Body of pancreas (tissue), 4 donors: ENCODE data around the gene TTC7B. TPM values are rescaled to one million over a fixed set of nuclear protein-coding genes. Genes with fewer than 3 reads are reported as not detected.

Experiments used
- ATAC-seq: fragments of 150-250 bp; one replicate; pipeline ENCODE4 v1.9.1; 2016
- DNase-seq, 4 donors: peaks; one replicate each; pipeline ENCODE4 v3.0.0-alpha.2; 2019
- H3K27ac ChIP-seq, 4 donors: fragments of 200-600 bp; sonication (generic); 1 replicate in 3 of 4; 2 replicates in 1 of 4; pipeline versions ENCODE4 v1.5.1 to v1.6.1; 2016 to 2019; ENCODE audit warnings: mild to moderate bottlenecking in 1 of 4, mixed read lengths in 1 of 4, moderate library complexity in 1 of 4
- H3K27me3 ChIP-seq, 2 donors: fragments of 200-600 bp; sonication (generic); one replicate each; pipeline ENCODE4 v1.6.0; 2016; ENCODE audit warnings: mild to moderate bottlenecking in 1 of 2
- H3K36me3 ChIP-seq, 2 donors: fragments of 200-600 bp; sonication (generic); replicated peaks in 1 of 2; 2 replicates each; pipeline ENCODE4 v1.5.1; 2016; ENCODE audit warnings: low read depth in 2 of 2; ENCODE audit not compliant: insufficient read depth in 1 of 2
- H3K4me1 ChIP-seq: fragments of 200-600 bp; sonication (generic); one replicate; pipeline ENCODE4 v1.6.0; 2016
- H3K4me3 ChIP-seq, 2 donors: fragments of 200-600 bp; sonication (generic); 1 replicate in 1 of 2; 2 replicates in 1 of 2; pipeline ENCODE4 v1.5.1; 2016 to 2019
- H3K9me3 ChIP-seq, 3 donors: fragments of 200-600 bp; sonication (generic); 1 replicate in 2 of 3; 2 replicates in 1 of 3; pipeline ENCODE4 v1.5.1; 2016
- POLR2A ChIP-seq, 3 donors: fragments of 450-650 bp; IDR thresholded peaks; one replicate each; pipeline ENCODE4 v1.6.1; 2016; ENCODE audit warnings: antibody characterized with exemption in 3 of 3, mild to moderate bottlenecking in 2 of 3
- WGBS, 2 donors: methylation state at CpG; one replicate each; pipeline ENCODE4 v1.1.5; 2017; 5-methylcytosine and 5-hydroxymethylcytosine counted together
- intact Hi-C: fragments of 100-400 bp; cut with DNase I; formaldehyde crosslinking; loops from one replicate; pipeline ENCODE4 v1.15.1; 2023
- total RNA-seq, 2 donors: library from RNA; depleted of rRNA; stranded (reverse); fragments of >200 nt; gene quantifications; one replicate each; pipeline ENCODE4 v1.1.0, GENCODE V29; 2016
- TF ChIP-seq, protein P1 (sequence below), 7 experiments: fragments of 450-650 bp in 4 of 7; fragments of 200-600 bp in 3 of 7; sonication (generic) in 3 of 7; IDR thresholded peaks; one replicate each; pipeline ENCODE4 v1.5.1; 2016 to 2019; ENCODE audit warnings: antibody characterized with exemption in 7 of 7

TTC7B gene
- total RNA-seq, 2 donors from 2014 or later: 15.3 to 44.2 TPM

DNA sequence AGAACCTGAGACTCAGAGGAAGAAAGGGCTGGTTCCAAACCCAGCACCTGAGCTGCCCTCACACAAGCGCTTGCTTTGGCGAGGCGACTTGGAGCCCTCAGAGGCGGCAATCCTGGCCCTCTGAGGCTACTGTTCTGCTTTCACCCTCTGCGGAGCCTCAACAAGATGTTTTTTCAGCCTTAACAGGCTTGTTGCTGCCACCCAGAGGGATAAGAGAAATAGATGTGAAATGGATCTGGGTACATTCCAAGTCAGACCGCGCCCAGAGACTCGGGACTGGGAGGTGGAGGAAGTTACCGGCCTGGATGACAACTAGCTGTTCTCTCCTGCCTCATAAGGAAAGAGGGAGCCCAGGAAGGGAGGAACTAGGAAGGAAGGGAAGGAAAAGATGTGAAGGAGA is 89.6 kb downstream of the TTC7B start:
- no peak for TF ChIP-seq POLR2A (IDR thresholded peaks at IDR 0.05)
- TF ChIP-seq, protein P1, sequence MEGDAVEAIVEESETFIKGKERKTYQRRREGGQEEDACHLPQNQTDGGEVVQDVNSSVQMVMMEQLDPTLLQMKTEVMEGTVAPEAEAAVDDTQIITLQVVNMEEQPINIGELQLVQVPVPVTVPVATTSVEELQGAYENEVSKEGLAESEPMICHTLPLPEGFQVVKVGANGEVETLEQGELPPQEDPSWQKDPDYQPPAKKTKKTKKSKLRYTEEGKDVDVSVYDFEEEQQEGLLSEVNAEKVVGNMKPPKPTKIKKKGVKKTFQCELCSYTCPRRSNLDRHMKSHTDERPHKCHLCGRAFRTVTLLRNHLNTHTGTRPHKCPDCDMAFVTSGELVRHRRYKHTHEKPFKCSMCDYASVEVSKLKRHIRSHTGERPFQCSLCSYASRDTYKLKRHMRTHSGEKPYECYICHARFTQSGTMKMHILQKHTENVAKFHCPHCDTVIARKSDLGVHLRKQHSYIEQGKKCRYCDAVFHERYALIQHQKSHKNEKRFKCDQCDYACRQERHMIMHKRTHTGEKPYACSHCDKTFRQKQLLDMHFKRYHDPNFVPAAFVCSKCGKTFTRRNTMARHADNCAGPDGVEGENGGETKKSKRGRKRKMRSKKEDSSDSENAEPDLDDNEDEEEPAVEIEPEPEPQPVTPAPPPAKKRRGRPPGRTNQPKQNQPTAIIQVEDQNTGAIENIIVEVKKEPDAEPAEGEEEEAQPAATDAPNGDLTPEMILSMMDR (IDR thresholded peaks at IDR 0.05): no peak
- Histone ChIP-seq H3K27me3 (no peaks in the 10 kb centered on the region), H3K4me3 (no peak overlapping the region), H3K36me3 (no peaks in the 10 kb centered on the region), H3K9me3 (no peaks in the 10 kb centered on the region), H3K27ac (no peak overlapping the region), H3K4me1 (no peaks in the 10 kb centered on the region)
- peak in 3 of 4 donors; percentile 32 to 46 (median 38) for DNase-seq
- WGBS, 2 donors: 56 to 78% methylated on average over 9 of the region's 9 CpGs
- intact Hi-C loops: no loop called here
- ATAC-seq: no peak

DNA sequence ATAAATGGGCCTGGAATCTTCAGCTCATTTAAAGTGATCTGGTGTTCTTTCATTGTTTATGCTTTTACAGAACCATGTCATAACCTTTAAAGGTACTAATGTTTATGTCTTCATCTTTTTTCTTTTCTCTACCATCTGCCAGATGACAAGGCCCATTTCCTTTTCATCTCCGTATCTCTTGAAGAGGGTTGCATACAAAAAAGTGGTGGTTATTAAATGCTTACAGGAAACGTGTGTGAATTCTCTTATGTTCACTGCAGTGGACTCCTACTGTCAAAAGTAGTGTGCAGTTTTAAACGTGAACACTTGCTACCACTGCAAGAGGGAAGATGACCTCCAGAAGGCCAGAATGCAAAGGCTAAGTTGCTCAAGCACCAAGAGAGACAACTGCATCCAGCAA is 91.4 kb downstream of the TTC7B start:
- Histone ChIP-seq H3K27ac (no peak overlapping the region), H3K4me1 (no peaks in the 10 kb centered on the region), H3K27me3 (no peaks in the 10 kb centered on the region), H3K36me3 (no peaks in the 10 kb centered on the region), H3K4me3 (no peak overlapping the region), H3K9me3 (no peaks in the 10 kb centered on the region)
- TF ChIP-seq, protein P1 (IDR thresholded peaks at IDR 0.05): no peak
- no peak for TF ChIP-seq POLR2A (IDR thresholded peaks at IDR 0.05)
- no peak for DNase-seq
- intact Hi-C loops: no loop called here
- ATAC-seq: no peak
- WGBS, 2 donors: 74 to 86% methylated on average over 3 of the region's 3 CpGs

DNA sequence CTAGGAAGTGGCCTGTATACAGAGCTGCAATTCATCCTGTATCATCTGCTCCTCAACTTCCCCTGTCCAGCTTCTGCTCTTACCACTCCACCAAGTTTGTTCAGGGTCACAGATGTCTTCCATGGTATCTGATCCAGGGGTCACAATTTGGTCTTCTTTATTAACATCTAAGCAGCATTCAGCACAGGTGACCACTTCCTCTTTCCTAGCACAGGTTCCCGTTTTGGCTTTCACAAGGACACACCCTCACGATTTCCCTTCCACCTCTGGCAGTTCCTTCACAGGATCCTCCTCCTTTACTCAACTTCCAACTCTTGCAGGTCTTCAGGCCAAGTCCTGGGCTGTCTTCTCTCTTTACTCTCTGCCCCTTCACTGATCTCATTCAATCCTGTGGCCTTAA is 93.6 kb downstream of the TTC7B start:
- Histone ChIP-seq H3K27ac (no peak overlapping the region), H3K9me3 (no peaks in the 10 kb centered on the region), H3K27me3 (no peaks in the 10 kb centered on the region), H3K4me3 (no peak overlapping the region), H3K4me1 (no peaks in the 10 kb centered on the region), H3K36me3 (no peaks in the 10 kb centered on the region)
- intact Hi-C loops: no loop called here
- ATAC-seq (no peak), DNase-seq (no peak)
- TF ChIP-seq POLR2A (IDR thresholded peaks at IDR 0.05): no peak
- TF ChIP-seq, protein P1 (IDR thresholded peaks at IDR 0.05): no peak
- 68 to 83% methylated on average over 2 of the region's 2 CpGs for WGBS, 2 donors

DNA sequence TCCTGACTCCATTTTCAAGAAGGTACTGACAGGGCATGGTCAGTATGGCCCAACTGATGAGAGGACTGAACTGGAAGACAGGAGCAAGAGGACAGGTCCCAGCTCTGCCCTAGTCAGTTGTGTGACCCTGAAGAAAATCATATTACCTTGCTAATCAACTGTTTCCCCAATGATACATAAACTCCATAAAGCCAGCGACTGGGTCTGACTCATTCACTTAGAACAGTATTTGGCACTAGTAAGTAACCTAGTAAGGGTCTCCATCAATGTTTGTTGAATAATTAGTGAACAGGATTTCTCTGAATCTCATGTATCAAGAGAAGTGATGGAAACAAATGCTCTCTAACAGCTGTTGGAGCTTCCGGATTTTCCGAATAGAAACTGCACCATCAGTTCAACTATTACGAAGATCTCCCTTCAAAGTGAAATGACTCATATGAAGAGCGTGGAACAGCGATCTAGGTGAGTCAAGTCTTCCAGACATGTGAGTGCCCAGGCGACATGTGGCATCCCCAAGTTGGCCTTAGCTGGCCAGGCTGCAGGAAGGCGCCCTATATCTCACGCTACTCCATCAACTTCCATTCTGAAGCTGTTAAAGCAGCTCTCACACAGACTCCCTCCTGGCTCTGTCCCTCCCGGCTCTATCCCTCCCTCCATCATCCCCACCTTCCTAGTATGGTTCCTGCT is 94.5 kb downstream of the TTC7B start:
- Histone ChIP-seq H3K9me3 (no peaks in the 10 kb centered on the region), H3K36me3 (no peaks in the 10 kb centered on the region), H3K4me3 (no peak overlapping the region), H3K27me3 (no peaks in the 10 kb centered on the region), H3K4me1 (no peaks in the 10 kb centered on the region), H3K27ac (no peak overlapping the region)
- TF ChIP-seq, protein P1 (IDR thresholded peaks at IDR 0.05): no peak
- ATAC-seq (no peak), DNase-seq (no peak)
- intact Hi-C loops: no loop called here
- WGBS, 2 donors: 89 to 90% methylated on average over 10 of the region's 10 CpGs

DNA sequence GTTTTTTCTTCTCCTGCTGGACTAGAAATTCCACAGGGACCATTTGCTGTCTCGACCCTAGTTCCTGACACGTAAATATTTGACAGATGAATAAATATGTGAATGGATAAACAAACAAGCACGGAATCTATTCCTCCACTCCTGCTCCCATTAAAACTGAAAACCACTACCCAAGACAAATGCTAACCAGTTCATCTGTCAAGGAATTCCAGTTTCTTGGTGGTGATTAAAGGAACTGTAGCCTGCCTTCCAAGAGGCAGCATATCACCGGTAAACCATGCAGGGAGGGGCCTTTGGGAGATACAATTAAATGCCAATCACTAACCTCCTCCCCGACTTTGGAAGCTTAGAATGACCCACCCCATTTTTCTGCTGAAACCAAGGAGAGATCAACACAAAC is 95.4 kb downstream of the TTC7B start:
- intact Hi-C loops: no loop called here

More for the DNA sequence above, 95.4 kb downstream of the TTC7B start:
- H3K9me3 ChIP-seq: no peaks in the 10 kb centered on the region
- H3K27me3 ChIP-seq: no peaks in the 10 kb centered on the region
- H3K4me3 ChIP-seq: no peak overlapping the region
- ATAC-seq (no peak), DNase-seq (no peak)
- 39 to 42% methylated on average over 5 of the region's 5 CpGs for WGBS, 2 donors
- TF ChIP-seq POLR2A (IDR thresholded peaks at IDR 0.05): no peak
- TF ChIP-seq, protein P1 (IDR thresholded peaks at IDR 0.05): no peak
- H3K4me1 ChIP-seq: no peaks in the 10 kb centered on the region
- no peaks in the 10 kb centered on the region for H3K36me3 ChIP-seq
- H3K27ac ChIP-seq: no peak overlapping the region
